A673 (cell line): Measurements from ENCODE around the gene CD96. TPM values are rescaled to one million over a fixed set of nuclear protein-coding genes. Genes with fewer than 3 reads are reported as not detected.
"Not testable (repeated sequence)": the region's sequence is repeated elsewhere in the genome, so short reads cannot be mapped to it uniquely, and the experiment has no call there.

ENCODE experiments used
- BruUV-seq: library from RNA; stranded (reverse); fragments of 400-500 nt; replicated peaks from 2 replicates; lab custom pipeline; 2021; lab: Mats Ljungman, UMichigan
- CTCF ChIA-PET: fragments of 300-600 bp; sonication (Branson Sonifier 250); formaldehyde crosslinking; loops from one replicate; lab custom pipeline; 2022; ENCODE audit warnings: antibody characterized with exemption; lab: Charles Lee
- POLR2A ChIA-PET: fragments of 300-600 bp; sonication (Branson Sonifier 250); formaldehyde crosslinking; loops from one replicate; lab custom pipeline; 2022; ENCODE audit warnings: antibody characterized with exemption; ENCODE audit not compliant: low non-redundant PET; lab: Charles Lee
- DNase-seq: peaks from one replicate; pipeline ENCODE4 v3.0.0-alpha.2; 2015; ENCODE audit warnings: low spot score
- H3K27ac ChIP-seq: fragments of 200-600 bp; sonication (generic); 2 replicates; pipeline ENCODE4 v1.5.1; 2016; ENCODE audit warnings: mixed run types, low read depth, mild to moderate bottlenecking, mixed read lengths, antibody characterized with exemption, low read length; ENCODE audit not compliant: poor library complexity, severe bottlenecking
- H3K27me3 ChIP-seq: fragments of 200-600 bp; sonication (generic); replicated peaks from 2 replicates; pipeline ENCODE4 v1.6.1; 2017; ENCODE audit warnings: mixed run types, low read depth, mild to moderate bottlenecking, mixed read lengths, antibody characterized with exemption, low read length; ENCODE audit not compliant: insufficient read depth, poor library complexity
- H3K36me3 ChIP-seq: fragments of 200-600 bp; sonication (generic); 2 replicates; pipeline ENCODE4 v1.6.1; 2016; ENCODE audit warnings: mixed run types, mild to moderate bottlenecking, mixed read lengths, antibody characterized with exemption, low read length; ENCODE audit not compliant: insufficient read depth, poor library complexity, severe bottlenecking
- H3K4me1 ChIP-seq: fragments of 200-600 bp; sonication (generic); 2 replicates; pipeline ENCODE4 v1.6.1; 2017; ENCODE audit warnings: mixed run types, mild to moderate bottlenecking, mixed read lengths, antibody characterized with exemption, low read length; ENCODE audit not compliant: insufficient read depth, poor library complexity, severe bottlenecking
- H3K4me3 ChIP-seq: fragments of 200-600 bp; sonication (generic); 2 replicates; pipeline ENCODE4 v1.5.1; 2016; ENCODE audit warnings: low read depth, mixed run types, mild to moderate bottlenecking, mixed read lengths, low read length; ENCODE audit not compliant: poor library complexity, severe bottlenecking
- H3K9me3 ChIP-seq: fragments of 200-600 bp; sonication (generic); 2 replicates; pipeline ENCODE4 v1.6.1; 2016; ENCODE audit warnings: mixed run types, low read depth, mild to moderate bottlenecking, mixed read lengths, antibody characterized with exemption, low read length; ENCODE audit not compliant: poor library complexity, severe bottlenecking
- EZH2 ChIP-seq: fragments of 200-600 bp; sonication (generic); IDR thresholded peaks from 2 replicates; pipeline ENCODE4 v1.6.1; 2017; ENCODE audit warnings: borderline replicate concordance, low read depth, mild to moderate bottlenecking, mixed read lengths, antibody characterized with exemption, low read length; ENCODE audit not compliant: poor library complexity, severe bottlenecking
- intact Hi-C: fragments of 100-400 bp; cut with micrococcal nuclease; formaldehyde crosslinking; loops from one replicate; pipeline ENCODE4 v1.10.0; 2022; ENCODE audit not compliant: unreplicated experiment
- total RNA-seq: library from RNA; stranded (reverse); gene quantifications from 2 replicates; pipeline ENCODE4 v1.2.3, GENCODE V29; 2021
- TF ChIP-seq, protein P1 (sequence below): fragments of 300-800, 200-600 bp; sonication (generic); conservative IDR thresholded peaks from 2 replicates; pipeline ENCODE4 v1.5.1; 2017; ENCODE audit warnings: low read depth, mild to moderate bottlenecking, antibody characterized with exemption, low read length, moderate library complexity, mixed read lengths

CD96 gene
- total RNA-seq, 1 experiment from 2014 or later = not detected

DNA sequence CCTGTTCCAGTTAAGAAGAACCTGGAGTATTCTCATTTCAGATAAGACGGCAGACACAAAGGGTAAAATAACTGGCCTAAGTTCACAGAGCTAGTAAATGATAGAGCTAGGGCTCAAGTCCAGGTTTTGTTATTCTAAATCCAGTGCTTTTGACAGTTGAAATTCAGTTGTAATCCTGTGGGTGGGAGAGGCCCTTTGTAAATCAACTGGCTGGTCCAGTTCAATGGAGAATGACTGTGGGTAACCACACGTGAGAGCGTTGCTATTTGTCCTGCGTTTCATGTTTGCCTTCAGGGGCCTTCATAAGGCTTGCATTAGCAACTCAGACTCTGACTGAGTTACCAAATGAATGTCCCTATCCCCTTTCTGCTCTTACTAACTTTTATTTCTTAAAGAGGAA, 24.2 kb upstream of the CD96 start:
- TF ChIP-seq EZH2 = no peak
- TF ChIP-seq, protein P1, sequence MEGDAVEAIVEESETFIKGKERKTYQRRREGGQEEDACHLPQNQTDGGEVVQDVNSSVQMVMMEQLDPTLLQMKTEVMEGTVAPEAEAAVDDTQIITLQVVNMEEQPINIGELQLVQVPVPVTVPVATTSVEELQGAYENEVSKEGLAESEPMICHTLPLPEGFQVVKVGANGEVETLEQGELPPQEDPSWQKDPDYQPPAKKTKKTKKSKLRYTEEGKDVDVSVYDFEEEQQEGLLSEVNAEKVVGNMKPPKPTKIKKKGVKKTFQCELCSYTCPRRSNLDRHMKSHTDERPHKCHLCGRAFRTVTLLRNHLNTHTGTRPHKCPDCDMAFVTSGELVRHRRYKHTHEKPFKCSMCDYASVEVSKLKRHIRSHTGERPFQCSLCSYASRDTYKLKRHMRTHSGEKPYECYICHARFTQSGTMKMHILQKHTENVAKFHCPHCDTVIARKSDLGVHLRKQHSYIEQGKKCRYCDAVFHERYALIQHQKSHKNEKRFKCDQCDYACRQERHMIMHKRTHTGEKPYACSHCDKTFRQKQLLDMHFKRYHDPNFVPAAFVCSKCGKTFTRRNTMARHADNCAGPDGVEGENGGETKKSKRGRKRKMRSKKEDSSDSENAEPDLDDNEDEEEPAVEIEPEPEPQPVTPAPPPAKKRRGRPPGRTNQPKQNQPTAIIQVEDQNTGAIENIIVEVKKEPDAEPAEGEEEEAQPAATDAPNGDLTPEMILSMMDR = no peak
- H3K4me1 ChIP-seq = no peaks in the 10 kb centered on the region
- no peak for DNase-seq
- no peaks in the 10 kb centered on the region for H3K9me3 ChIP-seq
- ChIA-PET CTCF (no interaction called here), POLR2A (no interaction called here)
- no TSS peak for BruUV-seq
- intact Hi-C loops = no loop called here
- H3K27ac ChIP-seq = no peak overlapping the region
- no peaks in the 10 kb centered on the region for H3K36me3 ChIP-seq
- H3K4me3 ChIP-seq = no peak overlapping the region
- H3K27me3 ChIP-seq = no peaks in the 10 kb centered on the region

DNA sequence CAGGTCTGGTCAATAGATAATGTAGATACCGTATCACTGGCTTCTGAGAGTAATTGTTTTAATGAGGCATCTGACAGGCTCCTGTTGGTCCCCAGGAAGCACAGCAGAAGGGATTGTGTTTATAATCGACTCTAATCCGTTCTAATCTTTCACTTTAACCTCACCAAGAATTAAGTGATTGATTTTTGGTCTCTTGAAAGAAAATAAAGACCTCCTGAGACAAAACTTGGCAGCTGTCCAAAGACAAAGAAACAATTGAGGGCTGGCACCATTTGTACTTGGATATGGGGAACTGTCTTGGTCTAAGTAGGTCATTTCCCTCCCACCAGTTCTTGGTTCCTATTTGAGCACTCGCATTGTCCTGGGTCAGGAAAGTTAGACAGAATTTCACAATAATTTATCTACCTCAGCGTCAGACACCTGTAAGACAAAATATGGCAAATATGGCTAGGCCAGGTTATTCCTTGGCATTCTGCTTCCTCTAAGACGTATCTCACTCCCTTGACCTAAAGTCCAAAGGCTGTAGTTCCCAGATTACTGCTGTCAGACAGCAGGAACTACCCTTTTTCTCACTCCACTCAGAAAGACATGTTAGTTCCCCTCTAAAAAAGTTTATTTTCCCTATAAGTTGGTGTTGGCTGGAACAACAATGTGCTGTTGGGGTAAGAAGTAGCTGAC, 22.7 kb upstream of the CD96 start:
- Histone ChIP-seq H3K36me3 (no peaks in the 10 kb centered on the region), H3K9me3 (no peaks in the 10 kb centered on the region), H3K27me3 (no peaks in the 10 kb centered on the region), H3K27ac (no peak overlapping the region), H3K4me3 (no peak overlapping the region), H3K4me1 (no peaks in the 10 kb centered on the region)
- ChIA-PET POLR2A (no interaction called here), CTCF (no interaction called here)
- TF ChIP-seq, protein P1 = no peak
- no peak for TF ChIP-seq EZH2
- intact Hi-C loops = no loop called here
- peak; percentile 8 for DNase-seq
- BruUV-seq = no TSS peak

GRCh38 chr3:111521891-111522290, 20.1 kb upstream of the CD96 start:
- no peaks in the 10 kb centered on the region for H3K27me3 ChIP-seq
- H3K9me3 ChIP-seq = no peaks in the 10 kb centered on the region
- no peak overlapping the region for H3K27ac ChIP-seq
- TF ChIP-seq, protein P1 = no peak
- TF ChIP-seq EZH2 = no peak
- H3K36me3 ChIP-seq = no peaks in the 10 kb centered on the region
- ChIA-PET POLR2A (no interaction called here), CTCF (no interaction called here)
- H3K4me3 ChIP-seq = no peak overlapping the region
- intact Hi-C loops = no loop called here
- no peak for DNase-seq
- no TSS peak for BruUV-seq
- H3K4me1 ChIP-seq = no peaks in the 10 kb centered on the region

GRCh38 chr3:111524486-111524885, 17.5 kb upstream of the CD96 start:
- H3K36me3 ChIP-seq, BruUV-seq, H3K4me3 ChIP-seq, POLR2A ChIA-PET, CTCF ChIA-PET, H3K27ac ChIP-seq, H3K27me3 ChIP-seq, H3K4me1 ChIP-seq, H3K9me3 ChIP-seq, DNase-seq, intact Hi-C loops: not testable (repeated sequence)
